ENCODE data around the gene TCHP. TPM values are rescaled to one million over a fixed set of nuclear protein-coding genes. Genes with fewer than 3 reads are reported as not detected.

The TCHP gene
- total RNA-seq, 1 donor from 2014 or later: 9.2 TPM

- Histone ChIP-seq H3K4me3 (ENCODE audit: low read depth, low read length) (no peak overlapping the region), H3K27me3 (ENCODE audit: control insufficient read depth, insufficient read depth, low read length) (no peaks in the 10 kb centered on the region), H3K36me3 (ENCODE audit: control insufficient read depth, insufficient read depth, low read length) (peaks cover 16% of the 10 kb centered on the region)
- DNase-seq (ENCODE audit: low read depth) (no peak), FAIRE-seq (no peak)
- no peak for TF ChIP-seq CTCF (IDR thresholded peaks at IDR 0.05; ENCODE audit: insufficient read depth, low read length, severe bottlenecking)
Observed at GRCh38 chr12:109963743-109964429, 63.8 kb downstream of the TCHP start.

GRCh38 chr12:109966546-109966945, 66.5 kb downstream of the TCHP start:
- no peak for DNase-seq (ENCODE audit: low read depth)
- H3K4me3 ChIP-seq (ENCODE audit: low read depth, low read length): no peak overlapping the region
- TF ChIP-seq CTCF (IDR thresholded peaks at IDR 0.05; ENCODE audit: insufficient read depth, low read length, severe bottlenecking): no peak
- no peak for FAIRE-seq
- peaks cover 13% of the 10 kb centered on the region for H3K36me3 ChIP-seq (ENCODE audit: control insufficient read depth, insufficient read depth, low read length)
- no peaks in the 10 kb centered on the region for H3K27me3 ChIP-seq (ENCODE audit: control insufficient read depth, insufficient read depth, low read length)

GRCh38 chr12:109967383-109968031, 67.4 kb downstream of the TCHP start:
- no peak for TF ChIP-seq CTCF (IDR thresholded peaks at IDR 0.05; ENCODE audit: insufficient read depth, low read length, severe bottlenecking)
- no peaks in the 10 kb centered on the region for H3K27me3 ChIP-seq (ENCODE audit: control insufficient read depth, insufficient read depth, low read length)
- H3K4me3 ChIP-seq (ENCODE audit: low read depth, low read length): no peak overlapping the region
- FAIRE-seq (no peak), DNase-seq (ENCODE audit: low read depth) (no peak)
- H3K36me3 ChIP-seq (ENCODE audit: control insufficient read depth, insufficient read depth, low read length): peaks cover 13% of the 10 kb centered on the region

Other genes starting within 250 kb of the TCHP start
- gene FAM222A, start 186.4 kb upstream of the TCHP start, total RNA-seq: under 0.01 TPM in 1 of 2 replicates, not detected in the other
- 0.51 and 0.53 TPM in 2 replicates for gene TRPV4, start 66.9 kb upstream of the TCHP start, total RNA-seq
- 210 and 667 TPM in 2 replicates for gene GLTP, start 19.7 kb upstream of the TCHP start, total RNA-seq
- gene GIT2, start 96.1 kb downstream of the TCHP start, total RNA-seq: 21.9 and 22.4 TPM in 2 replicates
- gene ANKRD13A, start 99.2 kb downstream of the TCHP start, total RNA-seq: 27.3 and 36.9 TPM in 2 replicates
- 12.8 and 17.9 TPM in 2 replicates for gene C12orf76, start 148.2 kb downstream of the TCHP start, total RNA-seq
- gene IFT81, start 224.1 kb downstream of the TCHP start, total RNA-seq: 5.8 and 9.5 TPM in 2 replicates